ENCODE results near the gene SRRM4.
A peak's percentile ranks its signal among the peaks of the same experiment; 100 is the strongest.

Gene SRRM4

DNA sequence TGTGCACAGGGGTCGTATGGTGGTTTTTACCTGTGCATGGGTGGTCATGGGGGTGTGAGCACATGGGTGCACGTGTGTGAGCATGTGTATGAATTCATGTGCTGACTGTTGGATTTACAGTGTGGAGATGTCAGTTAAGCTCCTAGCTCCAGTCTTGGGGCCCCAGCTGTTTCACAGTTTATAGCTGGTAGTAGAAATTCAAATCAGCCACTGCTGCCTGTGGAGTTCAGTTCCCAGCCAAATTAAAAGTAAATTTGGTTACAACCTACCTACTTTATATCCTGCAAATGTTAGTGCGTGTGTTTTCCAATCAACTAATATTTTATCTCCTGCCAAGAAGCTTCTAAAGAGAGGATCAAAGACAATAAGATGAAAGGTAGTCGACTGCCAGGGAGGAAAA lies 141.4 kb downstream of the SRRM4 start:
- no peak for DNase-seq

DNA sequence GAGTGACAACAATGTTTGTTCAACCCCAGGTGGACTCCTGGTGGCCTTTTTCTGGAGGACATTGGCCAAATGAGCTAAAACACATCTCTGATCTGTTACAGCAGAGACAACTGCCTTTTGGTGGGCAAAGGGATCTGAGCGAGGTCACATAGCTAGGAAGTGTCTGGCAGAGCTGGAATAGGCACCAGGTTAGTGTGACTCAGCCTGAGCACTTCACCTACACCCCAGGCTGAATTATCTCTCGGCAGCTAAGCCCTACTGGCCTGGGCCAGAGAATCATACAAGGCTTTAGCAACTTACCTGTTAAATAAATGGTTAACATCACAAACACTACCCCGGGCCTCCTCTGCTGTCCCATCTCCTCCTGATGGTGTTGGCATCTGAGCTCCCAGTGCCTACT lies 147.2 kb downstream of the SRRM4 start:
- DNase-seq: no peak

DNA sequence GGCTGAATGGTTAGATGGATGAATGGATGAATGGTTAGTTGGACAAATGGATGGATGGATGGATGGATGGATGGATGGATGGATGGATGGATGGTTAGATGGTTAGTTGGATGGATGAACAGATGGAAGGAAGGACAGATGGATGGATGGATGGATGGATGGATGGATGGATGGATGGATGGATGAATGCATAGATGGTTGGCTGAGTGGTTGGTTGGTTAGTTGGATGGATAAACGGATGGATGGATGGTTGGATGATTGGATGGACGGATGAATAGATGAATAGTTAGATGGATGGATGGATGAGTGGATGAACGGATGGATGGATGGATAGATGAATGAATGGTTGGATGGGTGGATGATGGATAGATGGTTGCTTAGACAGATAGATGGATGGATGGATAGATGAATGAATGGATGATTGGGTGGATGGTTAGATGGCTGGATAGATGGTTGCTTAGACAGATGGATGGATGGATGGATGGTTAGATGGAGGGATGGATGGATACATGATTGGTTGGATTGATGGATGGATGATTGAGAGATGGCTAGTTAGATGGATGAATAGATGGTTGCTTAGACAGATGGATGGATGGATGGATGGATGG lies 148.6 kb downstream of the SRRM4 start:
- DNase-seq: no peak

DNA sequence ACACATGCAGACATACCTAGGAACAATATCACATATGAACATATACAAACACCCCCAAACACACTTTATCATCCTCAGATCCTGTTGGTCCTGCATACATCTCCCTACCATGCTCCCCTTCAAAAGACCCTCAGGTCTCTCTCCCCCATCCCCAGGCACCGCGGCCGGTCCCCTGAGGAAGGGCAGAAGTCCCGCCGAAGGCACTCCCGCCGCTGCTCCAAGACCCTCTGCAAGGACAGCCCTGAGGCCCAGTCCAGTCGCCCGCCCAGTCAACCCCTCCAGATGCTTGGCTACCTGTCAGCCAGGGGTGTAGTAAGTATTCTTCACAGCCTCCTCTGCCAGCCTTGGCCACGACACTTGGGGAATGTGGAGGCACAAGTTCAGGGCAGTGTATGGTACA lies 149.2 kb downstream of the SRRM4 start:
- DNase-seq: no peak

DNA sequence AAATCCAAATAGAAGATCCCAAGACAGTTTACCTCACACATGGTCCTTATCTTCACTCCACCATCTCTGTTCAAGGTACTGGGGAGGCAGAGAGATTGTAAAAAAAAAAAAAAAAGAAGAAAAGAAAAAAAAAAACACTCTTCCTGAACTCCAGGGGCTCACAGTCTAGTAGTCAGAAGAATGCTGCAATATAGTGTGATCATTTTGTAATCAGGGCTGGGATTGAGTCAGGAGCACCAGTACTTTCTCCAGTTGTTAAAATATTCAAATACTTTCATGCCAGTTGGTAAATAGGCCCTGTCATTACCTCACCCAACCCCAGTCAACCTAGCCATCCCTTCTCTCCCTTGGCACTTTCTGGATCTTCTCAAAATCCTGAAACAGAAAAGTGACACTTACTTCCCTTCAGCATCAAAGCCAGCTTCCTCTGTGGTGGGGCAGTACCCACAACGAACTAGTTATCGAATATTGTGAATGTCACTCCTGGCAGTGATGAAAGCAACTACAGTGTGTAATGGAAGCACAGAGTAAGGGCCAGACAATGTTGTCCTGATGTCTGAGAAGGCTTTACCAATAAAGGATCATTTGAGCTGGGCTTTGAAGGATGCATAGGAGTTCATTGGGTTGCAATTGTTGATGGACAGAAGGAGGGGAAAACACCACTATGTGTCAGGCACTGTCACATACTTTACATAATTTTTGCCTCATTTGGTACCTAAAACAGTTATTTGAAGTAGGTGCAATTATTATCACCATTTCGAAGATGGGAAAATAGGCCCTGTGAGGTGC lies 153.1 kb downstream of the SRRM4 start:
- no peak for DNase-seq

DNA sequence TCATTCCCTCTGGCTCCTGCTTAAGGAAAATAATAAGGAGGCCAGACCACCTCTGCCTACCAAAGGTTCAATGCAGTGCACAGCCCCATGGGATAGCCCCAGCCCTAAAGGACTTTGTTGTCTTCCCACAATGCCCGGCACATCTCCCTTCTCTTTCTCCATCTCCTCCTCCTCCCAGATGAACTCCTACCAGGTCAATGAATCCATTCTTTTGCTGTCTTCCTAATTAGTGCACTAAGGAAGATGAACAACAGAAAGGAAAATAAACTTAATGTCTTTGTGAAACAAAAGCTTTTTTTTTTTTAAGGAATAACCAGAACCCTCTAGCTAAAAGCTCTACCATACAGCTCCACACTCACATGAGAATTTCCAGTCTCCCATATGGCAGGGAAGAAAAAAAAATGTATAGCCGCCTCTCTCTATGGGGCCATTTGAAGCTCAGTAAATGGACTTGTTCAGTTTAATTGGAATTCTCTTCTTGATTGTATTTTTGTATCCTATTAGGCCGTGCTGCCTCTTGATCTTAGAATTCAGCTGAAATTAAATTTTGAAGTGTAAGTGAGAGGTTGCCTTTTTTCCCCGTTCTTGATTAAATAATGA lies 155.6 kb downstream of the SRRM4 start:
- no peak for DNase-seq

DNA sequence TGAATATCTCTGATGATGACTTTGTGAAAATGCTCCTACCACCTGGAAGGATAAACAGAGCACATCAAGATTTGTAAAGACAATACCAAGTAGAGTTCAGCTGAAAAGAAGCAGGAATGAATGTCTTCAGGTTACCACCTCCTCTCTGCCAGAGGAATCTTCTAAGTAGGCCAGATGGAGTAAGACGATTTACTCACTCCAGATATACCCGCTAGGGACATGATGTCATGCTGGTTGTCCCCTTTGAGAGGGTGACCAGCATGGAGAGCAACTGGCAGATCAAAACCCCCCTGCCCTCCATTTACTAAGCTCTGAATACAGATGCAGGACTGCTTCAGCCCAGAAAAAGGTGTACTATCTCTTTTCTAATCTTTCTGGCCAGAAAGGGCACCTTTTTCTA lies 158.1 kb downstream of the SRRM4 start:
- DNase-seq: no peak

DNA sequence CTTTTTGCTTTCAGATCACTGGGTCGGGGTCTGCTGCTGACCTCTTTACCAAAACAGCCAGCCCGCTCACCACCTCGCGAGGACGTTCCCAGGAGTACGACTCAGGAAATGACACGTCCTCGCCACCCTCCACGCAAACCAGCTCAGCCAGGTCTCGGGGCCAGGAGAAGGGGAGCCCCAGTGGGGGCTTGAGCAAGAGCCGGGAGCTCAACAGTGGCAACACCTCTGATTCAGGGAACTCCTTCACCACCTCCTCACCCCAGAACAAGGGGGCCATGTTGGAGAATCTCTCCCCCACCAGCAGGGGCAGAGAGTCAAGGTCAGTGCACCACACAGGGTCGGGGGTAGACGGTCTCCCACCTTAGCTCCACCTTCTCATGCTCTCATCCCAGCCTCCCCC lies 164.0 kb downstream of the SRRM4 start:
- no peak for DNase-seq

DNA sequence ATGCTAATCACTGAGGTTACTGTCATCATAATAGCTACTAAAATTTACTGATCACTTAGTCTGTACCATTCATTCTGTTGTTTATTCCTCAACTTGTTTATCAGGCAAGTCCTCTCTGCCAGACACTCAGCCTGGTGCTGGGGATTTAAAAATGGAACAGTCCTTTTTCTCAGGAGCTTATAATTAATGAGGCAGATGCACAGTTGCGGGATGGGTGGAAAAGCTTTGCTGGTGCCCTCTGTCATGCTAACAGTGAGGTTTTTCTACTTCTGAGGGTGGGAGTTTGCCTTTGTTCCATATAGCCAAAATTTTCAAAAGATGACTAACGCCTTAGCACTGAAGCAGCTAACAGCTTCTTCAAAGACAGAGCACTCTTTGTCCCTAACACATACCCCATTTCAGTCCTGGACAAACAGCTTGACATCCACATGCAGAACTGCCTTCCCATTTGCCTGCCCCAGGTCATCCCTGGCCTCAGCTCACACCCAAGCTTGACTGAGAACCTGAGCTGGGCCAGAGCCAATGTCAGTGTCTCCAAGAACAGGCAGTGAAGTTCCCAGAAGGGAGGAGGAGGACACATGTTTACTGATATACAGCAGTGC lies 166.6 kb downstream of the SRRM4 start:
- DNase-seq: no peak

DNA sequence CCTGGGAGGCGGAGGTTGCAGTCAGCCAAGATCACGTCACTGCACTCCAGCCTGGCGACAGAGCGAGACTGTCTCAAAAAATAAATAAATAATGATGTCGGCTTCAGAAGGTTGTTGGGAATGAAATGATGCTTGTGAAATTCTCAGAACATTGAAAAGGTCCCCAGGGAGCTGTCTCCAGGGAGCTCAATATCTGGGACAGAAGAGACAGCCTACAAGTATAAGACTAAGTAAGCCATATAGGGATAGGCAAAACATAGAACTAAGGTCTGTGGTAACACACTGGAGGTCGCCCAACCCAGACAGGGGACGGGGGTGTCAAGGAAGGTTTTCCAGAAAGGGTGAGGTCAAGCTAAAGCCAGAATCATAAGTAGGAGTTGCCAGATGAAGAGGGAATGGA lies 167.9 kb downstream of the SRRM4 start:
- DNase-seq: no peak

DNA sequence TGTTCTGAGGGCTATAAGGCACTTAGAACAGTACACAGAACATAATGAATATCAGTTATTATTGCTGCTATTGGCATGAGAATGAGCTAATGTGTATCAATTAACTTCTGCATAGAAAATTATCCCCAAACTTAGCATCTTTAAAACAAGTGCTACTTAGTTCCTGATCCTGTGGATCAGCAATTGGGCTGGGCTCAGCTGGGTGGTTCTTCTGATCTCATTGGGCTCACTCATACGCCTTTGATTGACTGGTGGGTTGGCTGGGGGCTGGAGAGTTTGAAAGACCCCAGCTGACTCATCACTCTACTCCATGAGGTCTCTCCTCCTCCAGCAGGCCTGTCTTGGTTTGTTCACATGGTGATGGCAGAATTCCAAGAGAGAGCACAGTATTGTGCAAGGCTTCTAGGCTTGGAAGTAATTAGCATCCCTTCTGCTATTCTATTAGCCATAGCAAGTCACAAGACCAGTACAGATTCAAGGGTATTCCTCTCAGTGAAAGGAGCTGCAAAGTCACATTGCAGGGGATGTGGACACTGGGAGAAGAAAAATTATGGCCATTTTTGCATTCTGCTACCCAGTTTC lies 170.2 kb downstream of the SRRM4 start:
- DNase-seq: no peak

DNA sequence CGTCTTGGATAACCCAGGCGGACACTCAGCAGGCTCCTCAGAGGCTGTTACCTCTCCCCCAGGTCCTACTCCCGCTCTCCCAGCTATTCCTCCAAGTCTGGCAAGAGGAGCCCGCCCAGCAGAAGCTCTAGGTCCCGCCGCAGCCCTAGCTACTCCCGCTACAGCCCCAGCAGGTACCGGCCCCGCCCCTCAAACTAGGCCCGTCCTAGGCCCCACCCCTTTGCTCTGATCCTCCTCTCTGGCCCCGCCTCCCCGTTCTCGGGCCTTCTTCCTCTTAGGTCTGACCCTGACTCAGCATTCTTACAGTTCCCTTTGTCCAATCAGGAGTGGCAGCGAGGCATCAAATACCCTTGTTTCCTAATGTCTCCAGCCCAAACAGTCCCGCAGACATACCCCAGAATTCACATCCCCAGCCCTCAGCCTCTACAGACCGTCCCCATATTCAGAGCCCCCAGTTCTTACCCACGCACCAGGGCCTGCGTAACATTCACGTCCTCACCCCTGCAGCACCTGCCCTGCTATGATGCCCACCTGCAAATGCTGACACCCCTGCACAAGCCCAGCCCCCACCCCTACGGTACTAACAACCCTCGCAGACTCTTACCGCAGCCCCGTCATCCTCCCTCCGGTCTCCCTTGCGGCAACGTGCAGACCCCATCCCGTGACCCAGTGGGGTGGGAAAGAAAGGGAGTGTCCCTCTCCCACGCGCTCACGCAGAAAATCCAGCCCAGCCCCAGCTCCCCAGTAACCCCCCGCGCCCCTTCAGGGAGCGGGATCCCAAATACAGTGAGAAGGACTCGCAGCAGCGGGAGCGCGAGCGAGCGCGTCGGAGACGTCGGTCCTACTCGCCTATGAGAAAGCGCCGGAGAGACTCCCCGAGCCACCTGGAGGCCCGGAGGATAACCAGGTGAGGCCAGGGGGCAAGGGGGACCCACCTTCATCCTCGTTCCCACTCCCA lies 172.4 kb downstream of the SRRM4 start:
- peak; percentile 32 for DNase-seq

DNA sequence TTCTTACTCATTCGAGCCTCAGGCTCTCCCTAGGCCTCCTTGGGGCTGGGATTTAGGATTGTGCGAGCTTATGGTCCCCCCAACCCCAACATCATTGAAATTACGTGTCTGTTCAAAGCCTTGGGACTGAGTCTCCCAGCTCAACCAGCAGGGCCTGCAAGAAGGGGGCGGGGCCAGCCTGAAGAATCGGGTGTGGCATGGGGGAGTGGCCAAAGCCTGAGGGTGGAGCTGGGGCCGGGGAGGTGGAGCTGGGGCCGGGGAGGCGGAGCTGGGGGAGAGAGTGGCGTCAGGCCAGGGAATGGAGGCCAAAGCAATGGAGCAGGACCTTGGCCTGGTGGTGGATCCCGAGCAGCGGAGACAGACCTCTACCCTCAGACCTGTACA lies 173.1 kb downstream of the SRRM4 start:
- DNase-seq: no peak

DNA sequence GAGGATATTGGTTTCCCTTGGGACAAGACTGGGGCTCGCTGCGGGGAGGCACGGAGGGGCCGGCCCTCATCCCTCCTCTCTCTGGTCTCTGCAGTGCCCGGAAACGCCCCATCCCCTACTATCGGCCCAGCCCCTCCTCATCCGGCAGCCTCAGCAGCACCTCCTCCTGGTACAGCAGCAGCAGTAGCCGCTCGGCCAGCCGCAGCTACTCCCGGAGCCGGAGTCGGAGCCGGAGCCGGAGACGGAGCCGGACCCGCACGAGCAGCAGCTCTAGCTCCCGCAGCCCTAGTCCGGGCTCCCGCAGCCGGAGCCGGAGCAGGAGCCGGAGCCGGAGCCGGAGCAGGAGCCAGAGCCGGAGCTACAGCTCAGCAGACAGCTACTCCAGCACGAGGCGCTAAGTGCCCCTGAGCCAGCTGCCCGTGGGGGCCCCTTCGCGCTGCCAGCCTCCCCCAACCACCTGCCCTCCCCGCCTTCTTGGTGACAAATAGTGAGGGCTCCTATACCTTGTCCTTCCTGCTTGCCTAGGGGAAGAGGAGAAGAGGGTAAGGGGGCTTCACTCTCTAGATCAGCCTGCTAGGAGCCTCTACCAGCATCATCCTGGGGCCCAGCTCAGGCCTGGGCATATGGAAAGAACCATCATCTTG lies 175.2 kb downstream of the SRRM4 start:
- DNase-seq: no peak

DNA sequence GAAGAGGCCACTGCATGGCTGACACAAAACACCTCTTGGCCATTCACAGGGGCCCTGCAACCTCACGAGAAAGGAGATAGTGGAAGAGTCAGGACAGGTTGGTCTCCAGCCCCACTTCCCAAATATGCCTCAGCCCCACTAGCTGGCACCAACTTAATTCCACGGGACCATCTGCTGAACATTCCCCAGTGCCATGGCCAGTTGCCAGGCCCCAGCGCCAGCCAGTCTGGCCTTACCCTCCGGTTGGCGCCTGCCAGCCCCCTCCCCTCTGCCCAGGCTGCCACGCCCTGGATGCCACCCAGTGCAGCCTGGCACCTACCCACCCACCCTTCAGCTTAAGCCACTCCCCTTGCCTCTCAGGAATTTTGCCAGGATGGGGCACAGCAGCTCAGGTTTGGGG lies 176.2 kb downstream of the SRRM4 start:
- no peak for DNase-seq

DNA sequence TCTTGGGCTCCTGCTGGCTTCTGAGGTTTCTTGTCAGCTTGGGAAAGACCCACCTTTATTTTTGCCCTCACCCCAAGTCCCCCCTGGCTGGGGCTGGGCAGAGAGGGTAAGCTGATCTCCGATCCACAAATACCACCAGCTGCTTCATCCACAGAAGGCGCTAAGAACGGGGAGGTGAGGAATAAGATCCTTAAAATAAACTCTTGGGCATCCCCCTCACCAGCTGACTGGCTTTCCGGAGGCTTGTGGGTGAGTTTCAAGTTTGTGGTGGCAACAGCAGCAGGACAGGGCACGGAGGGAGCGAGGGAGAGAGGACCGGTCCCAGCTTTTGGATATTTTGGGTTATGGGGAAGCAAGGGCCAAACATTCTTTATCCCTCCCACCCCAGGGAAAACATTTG lies 176.6 kb downstream of the SRRM4 start:
- DNase-seq: no peak

DNA sequence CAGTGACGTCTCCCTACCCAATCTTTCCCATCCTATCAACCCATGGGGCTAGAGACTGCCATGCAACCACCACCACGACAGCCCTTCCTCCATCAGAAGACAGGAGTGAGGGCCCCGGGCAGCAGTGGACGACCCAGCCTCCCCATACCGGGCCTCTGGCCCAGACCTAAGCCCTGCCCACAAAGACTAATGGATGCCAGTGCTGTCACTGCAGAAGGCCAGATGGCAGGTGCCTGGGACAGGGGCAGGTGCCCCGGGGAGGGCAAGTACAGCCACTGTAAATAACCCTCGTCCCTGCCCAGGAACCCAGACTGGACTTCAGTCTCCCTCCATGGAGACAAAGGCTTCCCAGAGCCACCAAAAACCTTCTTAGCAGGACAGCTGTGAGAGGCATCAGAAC lies 177.1 kb downstream of the SRRM4 start:
- DNase-seq: no peak

DNA sequence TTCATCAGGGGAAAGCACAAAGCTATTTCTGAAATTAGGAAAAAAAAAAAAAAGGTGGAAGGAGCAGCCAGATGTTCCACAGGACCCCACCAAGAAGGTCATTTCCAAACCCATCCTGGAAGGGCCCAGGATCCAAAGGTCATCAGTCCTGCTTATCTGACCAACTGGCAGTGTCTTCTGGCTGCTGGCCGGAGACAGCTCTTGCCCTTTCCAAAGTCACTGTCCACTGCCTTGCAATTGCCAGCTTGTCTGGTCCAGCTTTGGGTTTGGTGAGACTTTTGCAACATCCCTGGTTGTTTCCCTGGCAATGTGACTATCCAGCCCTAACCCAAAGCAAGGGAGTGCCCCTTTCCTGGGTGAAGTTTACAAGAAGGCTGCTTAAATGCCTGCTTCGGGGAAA lies 178.5 kb downstream of the SRRM4 start:
- no peak for DNase-seq

DNA sequence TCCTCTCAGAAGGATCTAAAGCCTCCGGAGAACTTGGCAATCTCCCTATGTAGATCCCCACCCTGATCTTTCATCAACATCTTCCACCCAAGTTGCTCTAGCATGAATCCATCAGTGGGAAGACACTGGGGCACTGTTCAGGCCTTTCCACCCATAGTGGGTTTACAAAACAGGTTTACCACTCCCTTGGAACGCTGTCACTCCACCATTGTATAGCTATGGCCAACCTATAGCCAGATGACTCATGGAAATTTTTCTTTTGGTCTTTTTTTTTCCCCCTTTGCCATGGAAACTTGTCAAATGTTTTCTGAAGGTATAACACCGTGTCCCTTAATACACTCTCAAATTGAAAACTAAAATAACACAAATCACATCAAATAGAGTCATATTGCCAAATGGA lies 186.6 kb downstream of the SRRM4 start:
- no peak for DNase-seq

DNA sequence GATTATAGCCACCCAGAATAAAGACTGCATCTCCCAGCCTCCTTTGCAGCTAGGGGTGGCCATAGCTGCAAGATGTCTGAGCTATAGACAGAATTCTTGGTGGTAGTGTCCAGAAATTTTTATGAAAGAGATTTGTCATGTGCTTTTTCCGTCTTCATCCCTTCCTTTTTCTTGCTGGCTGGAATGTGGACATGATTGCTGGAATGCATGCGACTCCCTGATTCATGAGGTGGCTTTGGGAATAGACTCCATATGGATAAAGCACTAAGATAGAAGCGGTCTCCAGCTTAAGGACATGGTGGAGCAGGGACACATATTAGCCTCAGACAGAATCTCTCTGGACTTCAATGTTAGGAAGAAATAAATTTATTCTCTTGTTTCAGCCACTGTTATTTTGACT lies 187.4 kb downstream of the SRRM4 start:
- no peak for DNase-seq

DNA sequence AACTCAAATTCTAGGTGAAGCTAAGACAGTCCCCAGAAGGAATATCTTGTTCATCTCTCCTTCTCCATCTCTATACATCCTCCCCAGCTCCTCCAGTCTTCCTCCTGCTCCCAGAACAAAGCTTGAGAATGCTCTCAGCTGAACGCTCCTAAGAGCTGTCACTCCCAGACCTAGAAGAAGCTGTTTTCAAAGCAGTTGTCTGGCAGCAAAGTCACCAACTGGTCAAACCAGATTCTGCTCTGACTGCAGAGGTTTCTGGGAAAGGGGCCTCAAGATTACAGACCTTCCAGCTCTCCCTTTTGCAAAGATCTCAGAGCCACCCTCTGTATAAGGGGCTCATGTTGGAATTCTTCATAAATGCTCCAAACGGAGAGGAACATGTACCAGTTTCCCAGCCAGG lies 187.8 kb downstream of the SRRM4 start:
- DNase-seq: no peak

DNA sequence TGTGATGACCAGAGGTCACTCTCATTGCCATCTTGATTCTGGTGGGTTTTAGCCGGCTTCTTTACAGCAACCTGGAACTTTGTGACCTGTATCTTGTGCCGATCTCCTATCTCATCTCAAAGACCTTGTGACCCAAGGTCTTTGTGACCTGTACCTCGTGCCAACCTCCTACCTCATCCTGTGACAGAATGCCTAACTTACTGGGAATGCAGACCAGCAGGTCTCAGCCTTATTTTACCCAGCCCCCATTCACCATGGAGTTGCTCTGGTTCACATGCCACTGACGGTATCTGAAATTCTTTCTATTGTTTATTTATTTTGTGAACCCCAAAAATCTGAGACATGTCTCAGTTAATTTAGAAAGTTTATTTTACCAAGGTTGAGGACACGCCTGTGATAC lies 189.9 kb downstream of the SRRM4 start:
- no peak for DNase-seq

All from inflammatory macrophage treated with lipopolysaccharide for 4 hours (primary cell).